Naive B cell (primary cell): ENCODE results near the gene PFKFB3. TPM values are rescaled to one million over a fixed set of nuclear protein-coding genes. Genes with fewer than 3 reads are reported as not detected.
"Not testable (repeated sequence)": the region's sequence is repeated elsewhere in the genome, so short reads cannot be mapped to it uniquely, and the experiment has no call there.

Source experiments
- ATAC-seq, 2 donors: fragments of 150-1000 bp; cut with Tn5 transposase; 2 replicates each; pipeline ENCODE4 v1.10.0; 2021; ENCODE audit warnings: low read depth in 2 of 2, mild to moderate bottlenecking in 2 of 2, moderate library complexity in 2 of 2
- DNase-seq: peaks from one replicate; pipeline ENCODE4 v3.0.0; 2022
- H3K27ac Mint-ChIP-seq, 6 donors: one replicate each; pipeline ENCODE4 v1.8.0; 2020 to 2022; ENCODE audit warnings: mild to moderate bottlenecking in 6 of 6, mixed read lengths in 6 of 6, moderate library complexity in 5 of 6, inconsistent platforms in 2 of 6
- H3K27me3 Mint-ChIP-seq, 3 donors: one replicate each; pipeline ENCODE4 v1.8.0; 2021 to 2022; ENCODE audit warnings: mixed read lengths in 3 of 3, mild to moderate bottlenecking in 1 of 3
- H3K36me3 Mint-ChIP-seq, 2 donors: one replicate each; pipeline ENCODE4 v1.8.0; 2020 to 2022; ENCODE audit warnings: mixed read lengths in 2 of 2, inconsistent platforms in 1 of 2, mild to moderate bottlenecking in 1 of 2
- H3K4me1 Mint-ChIP-seq, 3 donors: one replicate each; pipeline ENCODE4 v1.8.0; 2020 to 2022; ENCODE audit warnings: mixed read lengths in 3 of 3, inconsistent platforms in 1 of 3, mild to moderate bottlenecking in 1 of 3, moderate library complexity in 1 of 3
- H3K4me3 Mint-ChIP-seq, 8 donors: one replicate each; pipeline ENCODE4 v1.8.0; 2020 to 2022; ENCODE audit warnings: mild to moderate bottlenecking in 8 of 8, mixed read lengths in 8 of 8, moderate library complexity in 8 of 8, inconsistent platforms in 2 of 8
- H3K9me3 Mint-ChIP-seq, 7 donors: one replicate each; pipeline ENCODE4 v1.8.0; 2020 to 2022; ENCODE audit warnings: mixed read lengths in 7 of 7, mild to moderate bottlenecking in 5 of 7, inconsistent platforms in 2 of 7, moderate library complexity in 1 of 7
- polyA plus RNA-seq, 6 donors: library from polyadenylated mRNA; unstranded; fragments of 300-500 nt; fragmentation: Illumina TruSeq; gene quantifications; one replicate each; pipeline ENCODE4 v1.2.3, GENCODE V29; 2021; ENCODE audit warnings: low read depth in 6 of 6

Gene PFKFB3
- polyA plus RNA-seq, 6 donors from 2014 or later = 2.4 to 8.8 (median 3.3) TPM

GRCh38 chr10:6247041-6247712 lies 44.4 kb downstream of the PFKFB3 start:
- ATAC-seq (no peak), DNase-seq (no peak)
- no peaks in the 10 kb centered on the region for H3K27me3 Mint-ChIP-seq
- H3K4me3 Mint-ChIP-seq = no peak overlapping the region
- peaks cover 0 to 4% of the 10 kb centered on the region in 2 donors for H3K36me3 Mint-ChIP-seq
- peak overlapping the region in 1 of 6 donors; percentile 56 for H3K27ac Mint-ChIP-seq
- H3K4me1 Mint-ChIP-seq = peaks cover 0 to 4% (median 0%) of the 10 kb centered on the region in 3 donors
- no peaks in the 10 kb centered on the region for H3K9me3 Mint-ChIP-seq

GRCh38 chr10:6248908-6249307 lies 46.2 kb downstream of the PFKFB3 start:
- peak overlapping the region in 1 of 6 donors; percentile 21 for H3K27ac Mint-ChIP-seq
- not testable (repeated sequence) for H3K27me3 Mint-ChIP-seq, H3K4me3 Mint-ChIP-seq, H3K9me3 Mint-ChIP-seq, DNase-seq, H3K4me1 Mint-ChIP-seq, H3K36me3 Mint-ChIP-seq, ATAC-seq

GRCh38 chr10:6249698-6250097 lies 47.0 kb downstream of the PFKFB3 start:
- DNase-seq (no peak), ATAC-seq (no peak)
- H3K27ac Mint-ChIP-seq = no peak overlapping the region
- no peaks in the 10 kb centered on the region for H3K27me3 Mint-ChIP-seq
- no peak overlapping the region for H3K4me3 Mint-ChIP-seq
- H3K36me3 Mint-ChIP-seq = peaks cover 0 to 4% of the 10 kb centered on the region in 2 donors
- peaks cover 0 to 4% (median 0%) of the 10 kb centered on the region in 3 donors for H3K4me1 Mint-ChIP-seq
- no peaks in the 10 kb centered on the region for H3K9me3 Mint-ChIP-seq

GRCh38 chr10:6250745-6251144 lies 48.0 kb downstream of the PFKFB3 start:
- Mint-ChIP-seq H3K4me3 (no peak overlapping the region), H3K9me3 (no peaks in the 10 kb centered on the region), H3K36me3 (peaks cover 0 to 4% of the 10 kb centered on the region in 2 donors), H3K27me3 (no peaks in the 10 kb centered on the region), H3K4me1 (peaks cover 0 to 4% (median 0%) of the 10 kb centered on the region in 3 donors), H3K27ac (peak overlapping the region in 2 of 6 donors; percentile 9 to 54)
- DNase-seq (no peak), ATAC-seq (no peak)

- Mint-ChIP-seq H3K27ac (no peak overlapping the region), H3K27me3 (peaks cover 0 to 4% (median 4%) of the 10 kb centered on the region in 3 donors), H3K9me3 (peaks cover 0 to 4% (median 1%) of the 10 kb centered on the region in 7 donors), H3K36me3 (peaks cover 6 to 7% of the 10 kb centered on the region in 2 donors), H3K4me3 (no peak overlapping the region), H3K4me1 (peaks cover 0 to 4% (median 0%) of the 10 kb centered on the region in 3 donors)
- DNase-seq = no peak
- peak; percentile 14 to 28 for ATAC-seq
These were observed 51.5 kb downstream of the PFKFB3 start for GRCh38 chr10:6254201-6254600.

- Mint-ChIP-seq H3K4me3 (no peak overlapping the region), H3K27me3 (peaks cover 0 to 10% (median 10%) of the 10 kb centered on the region in 3 donors), H3K27ac (peak overlapping the region in 1 of 6 donors; percentile 47), H3K4me1 (peaks cover 0 to 9% (median 0%) of the 10 kb centered on the region in 3 donors), H3K36me3 (peaks cover 7 to 14% of the 10 kb centered on the region in 2 donors), H3K9me3 (peaks cover 2 to 10% (median 7%) of the 10 kb centered on the region in 7 donors)
- ATAC-seq (no peak), DNase-seq (no peak)
These were observed 52.9 kb downstream of the PFKFB3 start for GRCh38 chr10:6255548-6256061.

GRCh38 chr10:6256439-6256838 lies 53.7 kb downstream of the PFKFB3 start:
- Mint-ChIP-seq H3K36me3 (peaks cover 4 to 14% of the 10 kb centered on the region in 2 donors), H3K9me3 (peaks cover 4 to 19% (median 8%) of the 10 kb centered on the region in 7 donors), H3K27me3 (peaks cover 0 to 10% (median 10%) of the 10 kb centered on the region in 3 donors), H3K27ac (peak overlapping the region in 1 of 6 donors; percentile 16), H3K4me1 (peaks cover 0 to 6% (median 0%) of the 10 kb centered on the region in 3 donors), H3K4me3 (no peak overlapping the region)
- no peak for ATAC-seq
- DNase-seq = no peak

GRCh38 chr10:6259153-6259552 lies 56.4 kb downstream of the PFKFB3 start:
- H3K27ac Mint-ChIP-seq = peak overlapping the region in 1 of 6 donors; percentile 28
- H3K36me3 Mint-ChIP-seq = peaks cover 3 to 14% of the 10 kb centered on the region in 2 donors
- DNase-seq (no peak), ATAC-seq (no peak)
- H3K27me3 Mint-ChIP-seq = peaks cover 0 to 10% (median 10%) of the 10 kb centered on the region in 3 donors
- peaks cover 0 to 6% (median 0%) of the 10 kb centered on the region in 3 donors for H3K4me1 Mint-ChIP-seq
- H3K4me3 Mint-ChIP-seq = peak overlapping the region in 1 of 8 donors; percentile 41
- peaks cover 7 to 23% (median 10%) of the 10 kb centered on the region in 7 donors for H3K9me3 Mint-ChIP-seq

GRCh38 chr10:6260843-6261242 lies 58.1 kb downstream of the PFKFB3 start:
- H3K4me1 Mint-ChIP-seq = peaks cover 0 to 6% (median 0%) of the 10 kb centered on the region in 3 donors
- H3K9me3 Mint-ChIP-seq = peaks cover 7 to 23% (median 10%) of the 10 kb centered on the region in 7 donors
- no peak for ATAC-seq
- H3K36me3 Mint-ChIP-seq = peaks cover 3 to 14% of the 10 kb centered on the region in 2 donors
- no peak overlapping the region for H3K4me3 Mint-ChIP-seq
- peaks cover 0 to 10% (median 10%) of the 10 kb centered on the region in 3 donors for H3K27me3 Mint-ChIP-seq
- no peak for DNase-seq
- H3K27ac Mint-ChIP-seq = no peak overlapping the region

- peaks cover 0 to 6% (median 6%) of the 10 kb centered on the region in 3 donors for H3K27me3 Mint-ChIP-seq
- H3K4me3 Mint-ChIP-seq = peak overlapping the region in 1 of 8 donors; percentile 61
- no peaks in the 10 kb centered on the region for H3K9me3 Mint-ChIP-seq
- ATAC-seq (no peak), DNase-seq (no peak)
- no peaks in the 10 kb centered on the region for H3K36me3 Mint-ChIP-seq
- peaks cover 16 to 30% (median 17%) of the 10 kb centered on the region in 3 donors for H3K4me1 Mint-ChIP-seq
- peak overlapping the region in 1 of 6 donors; percentile 43 for H3K27ac Mint-ChIP-seq
These were observed 65.2 kb downstream of the PFKFB3 start for GRCh38 chr10:6267941-6268340.

GRCh38 chr10:6269432-6269831 lies 66.7 kb downstream of the PFKFB3 start:
- no peak for DNase-seq
- Mint-ChIP-seq H3K4me3 (peak overlapping the region in 1 of 8 donors; percentile 66), H3K36me3 (no peaks in the 10 kb centered on the region), H3K27me3 (peaks cover 0 to 6% (median 6%) of the 10 kb centered on the region in 3 donors), H3K9me3 (no peaks in the 10 kb centered on the region), H3K27ac (no peak overlapping the region), H3K4me1 (peaks cover 16 to 30% (median 17%) of the 10 kb centered on the region in 3 donors)
- no peak for ATAC-seq

- Mint-ChIP-seq H3K27ac (peak overlapping the region in 1 of 6 donors; percentile 62), H3K4me3 (peak overlapping the region in 1 of 8 donors; percentile 66), H3K4me1 (peaks cover 17 to 34% (median 20%) of the 10 kb centered on the region in 3 donors), H3K9me3 (no peaks in the 10 kb centered on the region), H3K36me3 (no peaks in the 10 kb centered on the region), H3K27me3 (peaks cover 0 to 6% (median 6%) of the 10 kb centered on the region in 3 donors)
- ATAC-seq (peak; percentile 53 to 59), DNase-seq (peak; percentile 36)
These were observed 67.5 kb downstream of the PFKFB3 start for GRCh38 chr10:6269953-6270867.

- Mint-ChIP-seq H3K27ac (peak overlapping the region in 2 of 6 donors; percentile 2 to 49), H3K4me1 (peaks cover 17 to 40% (median 27%) of the 10 kb centered on the region in 3 donors), H3K27me3 (peaks cover 0 to 6% (median 6%) of the 10 kb centered on the region in 3 donors), H3K9me3 (no peaks in the 10 kb centered on the region), H3K36me3 (no peaks in the 10 kb centered on the region), H3K4me3 (no peak overlapping the region)
- DNase-seq = no peak
- ATAC-seq = no peak
These were observed 68.2 kb downstream of the PFKFB3 start for GRCh38 chr10:6270951-6271350.
